Uterus (tissue), 4 donors: Measurements from ENCODE around the gene ZIC1. TPM values are rescaled to one million over a fixed set of nuclear protein-coding genes. Genes with fewer than 3 reads are reported as not detected.

Source experiments
- DNase-seq, 2 donors: peaks; one replicate each; pipeline ENCODE4 v3.0.0-alpha.2; 2019 to 2020
- H3K27ac ChIP-seq, 2 donors: fragments of 200-600 bp; sonication (generic); 1 replicate in 1 of 2; 2 replicates in 1 of 2; pipeline ENCODE4 v1.5.1; 2016 to 2018
- H3K27me3 ChIP-seq, 2 donors: fragments of 200-600 bp; sonication (generic); one replicate each; pipeline ENCODE4 v1.5.1; 2018 to 2019; ENCODE audit warnings: control low read depth in 1 of 2
- H3K36me3 ChIP-seq, 2 donors: fragments of 200-600 bp; sonication (generic); one replicate each; pipeline ENCODE4 v1.5.1; 2019; ENCODE audit warnings: control low read depth in 1 of 2
- H3K4me1 ChIP-seq, 2 donors: fragments of 200-600 bp; sonication (generic); one replicate each; pipeline ENCODE4 v1.5.1; 2018 to 2019; ENCODE audit warnings: control low read depth in 1 of 2
- H3K4me3 ChIP-seq, 2 donors: fragments of 200-600 bp; sonication (generic); 1 replicate in 1 of 2; 2 replicates in 1 of 2; pipeline ENCODE4 v1.5.1; 2018 to 2019; ENCODE audit warnings: mild to moderate bottlenecking in 1 of 2
- H3K9me3 ChIP-seq, 2 donors: fragments of 200-600 bp; sonication (generic); one replicate each; pipeline ENCODE4 v1.5.1; 2019; ENCODE audit warnings: control low read depth in 1 of 2
- CTCF ChIP-seq, 4 experiments: fragments of 200-600 bp in 2 of 4; fragments of 450-650 bp in 2 of 4; sonication (generic) in 2 of 4; IDR thresholded peaks; one replicate each; pipeline ENCODE4 v1.5.1; 2016 to 2019; ENCODE audit warnings: antibody characterized with exemption in 4 of 4, mild to moderate bottlenecking in 2 of 4, moderate library complexity in 1 of 4
- POLR2A ChIP-seq, 2 donors: fragments of 450-650 bp; IDR thresholded peaks; one replicate each; pipeline ENCODE4 v1.6.1; 2016; ENCODE audit warnings: antibody characterized with exemption in 2 of 2, mild to moderate bottlenecking in 1 of 2, moderate library complexity in 1 of 2
- intact Hi-C: fragments of 100-400 bp; cut with DNase I; formaldehyde crosslinking; loops from one replicate; pipeline ENCODE4 v1.15.1; 2023; ENCODE audit warnings: low total_unique reads
- total RNA-seq, 4 donors: library from RNA; depleted of rRNA in 3 of 4; stranded (reverse); fragments of >200 nt in 3 of 4; gene quantifications; one replicate each; pipeline versions ENCODE4 v1.1.0 to v1.2.4, GENCODE V29; 2014 to 2023
- donor health status: DM: yes; HTN: yes; CAD: no.

Gene ZIC1
- total RNA-seq, 4 donors from 2014 or later, result not detected

GRCh38 chr3:147373301-147373700 is 35.9 kb upstream of the ZIC1 start:
- Histone ChIP-seq H3K27ac (no peak overlapping the region), H3K36me3 (no peaks in the 10 kb centered on the region), H3K9me3 (no peaks in the 10 kb centered on the region), H3K27me3 (peaks cover 0 to 82% of the 10 kb centered on the region in 2 donors), H3K4me1 (no peaks in the 10 kb centered on the region), H3K4me3 (no peak overlapping the region)
- TF ChIP-seq POLR2A (IDR thresholded peaks at IDR 0.05) (no peak), CTCF (IDR thresholded peaks at IDR 0.05) (no peak)
- intact Hi-C loops, result no loop called here
- no peak for DNase-seq

GRCh38 chr3:147377412-147378367 is 31.5 kb upstream of the ZIC1 start:
- Histone ChIP-seq H3K27me3 (peaks cover 0 to 88% of the 10 kb centered on the region in 2 donors), H3K27ac (no peak overlapping the region)

DNA sequence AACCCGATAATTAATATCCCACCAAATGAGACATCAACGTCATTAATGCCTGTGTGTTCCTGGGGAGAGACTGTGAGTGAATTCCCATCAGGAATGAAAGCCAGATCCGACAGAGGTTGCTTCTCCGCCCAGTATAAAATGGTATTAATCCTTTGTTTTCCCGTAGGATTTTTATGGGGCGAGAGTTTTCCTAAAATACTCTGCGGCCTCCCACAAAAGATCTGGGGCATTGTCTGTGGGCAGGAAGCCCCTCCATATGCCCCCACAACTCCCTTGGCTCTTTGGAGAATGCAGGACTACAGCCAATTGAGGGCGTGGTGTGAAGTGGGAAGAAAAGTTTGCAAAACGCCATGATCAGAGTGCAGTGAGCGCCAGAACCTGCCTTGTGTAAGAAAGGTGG is 29.5 kb upstream of the ZIC1 start:
- Histone ChIP-seq H3K27ac (no peak overlapping the region), H3K27me3 (peaks cover 0 to 94% of the 10 kb centered on the region in 2 donors), H3K9me3 (no peaks in the 10 kb centered on the region), H3K4me1 (no peaks in the 10 kb centered on the region), H3K36me3 (no peaks in the 10 kb centered on the region), H3K4me3 (no peak overlapping the region)
- intact Hi-C loops, result no loop called here
- no peak for DNase-seq
- no peak for TF ChIP-seq POLR2A (IDR thresholded peaks at IDR 0.05)
- TF ChIP-seq CTCF (IDR thresholded peaks at IDR 0.05), result no peak

More at GRCh38 chr3:147377412-147378367, 31.5 kb upstream of the ZIC1 start:
- Histone ChIP-seq H3K36me3 (no peaks in the 10 kb centered on the region), H3K4me1 (no peaks in the 10 kb centered on the region), H3K9me3 (no peaks in the 10 kb centered on the region), H3K4me3 (no peak overlapping the region)
- DNase-seq, result no peak
- intact Hi-C loops, result no loop called here
- no peak for TF ChIP-seq POLR2A (IDR thresholded peaks at IDR 0.05)
- TF ChIP-seq CTCF (IDR thresholded peaks at IDR 0.05), result no peak

GRCh38 chr3:147380387-147380951 is 28.7 kb upstream of the ZIC1 start:
- TF ChIP-seq CTCF (IDR thresholded peaks at IDR 0.05) (no peak), POLR2A (IDR thresholded peaks at IDR 0.05) (no peak)
- Histone ChIP-seq H3K27ac (no peak overlapping the region), H3K36me3 (no peaks in the 10 kb centered on the region), H3K4me3 (no peak overlapping the region), H3K9me3 (no peaks in the 10 kb centered on the region), H3K27me3 (peaks cover 0 to 96% of the 10 kb centered on the region in 2 donors), H3K4me1 (no peaks in the 10 kb centered on the region)
- no peak for DNase-seq
- intact Hi-C loops, result no loop called here

DNA sequence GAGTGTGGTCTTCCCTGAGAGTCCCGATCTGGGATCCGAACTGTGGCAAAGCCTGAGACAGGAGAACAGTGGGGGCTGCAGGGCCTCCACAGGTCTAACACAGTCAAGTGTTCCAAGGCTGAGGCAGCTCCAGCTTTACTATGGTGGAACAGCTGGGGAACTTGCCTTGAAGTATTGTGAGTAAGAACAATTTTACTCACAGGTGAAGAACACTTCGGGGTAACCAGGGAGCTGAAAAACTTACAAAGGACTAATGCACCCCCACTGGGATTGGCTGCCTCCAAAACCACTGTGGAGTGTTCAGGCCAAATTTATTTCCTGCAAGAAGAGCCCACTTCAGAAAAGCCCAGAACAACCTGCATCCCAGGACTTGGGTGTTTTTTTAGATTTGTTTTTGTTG is 28.2 kb upstream of the ZIC1 start:
- Histone ChIP-seq H3K9me3 (no peaks in the 10 kb centered on the region), H3K36me3 (no peaks in the 10 kb centered on the region), H3K4me3 (no peak overlapping the region), H3K4me1 (no peaks in the 10 kb centered on the region), H3K27ac (no peak overlapping the region), H3K27me3 (peaks cover 0 to 96% of the 10 kb centered on the region in 2 donors)
- no peak for DNase-seq
- no peak for TF ChIP-seq CTCF (IDR thresholded peaks at IDR 0.05)
- no peak for TF ChIP-seq POLR2A (IDR thresholded peaks at IDR 0.05)
- intact Hi-C loops, result no loop called here
